ENCODE measurements around the gene SORT1.

Gene SORT1

GRCh38 chr1:109388208-109388711 is 9.5 kb downstream of the SORT1 start:
- DNase-seq (ENCODE audit: low read depth), result no peak
- no peak for TF ChIP-seq CTCF (IDR thresholded peaks at IDR 0.05; ENCODE audit: insufficient read depth, low read depth, low read length, missing control alignments)
- H3K4me3 ChIP-seq (ENCODE audit: low read length), result no peak overlapping the region

- no peak overlapping the region for H3K4me3 ChIP-seq (ENCODE audit: low read length)
- TF ChIP-seq CTCF (IDR thresholded peaks at IDR 0.05; ENCODE audit: insufficient read depth, low read depth, low read length, missing control alignments), result no peak
- DNase-seq (ENCODE audit: low read depth), result no peak
These were observed 11.5 kb downstream of the SORT1 start for GRCh38 chr1:109386054-109386717.

- no peak for TF ChIP-seq CTCF (IDR thresholded peaks at IDR 0.05; ENCODE audit: insufficient read depth, low read depth, low read length, missing control alignments)
- no peak for DNase-seq (ENCODE audit: low read depth)
- no peak overlapping the region for H3K4me3 ChIP-seq (ENCODE audit: low read length)
These were observed 12.3 kb downstream of the SORT1 start for GRCh38 chr1:109385417-109385816.

GRCh38 chr1:109383854-109384253 is 13.9 kb downstream of the SORT1 start:
- no peak overlapping the region for H3K4me3 ChIP-seq (ENCODE audit: low read length)
- no peak for TF ChIP-seq CTCF (IDR thresholded peaks at IDR 0.05; ENCODE audit: insufficient read depth, low read depth, low read length, missing control alignments)
- DNase-seq (ENCODE audit: low read depth), result no peak

GRCh38 chr1:109383087-109383779 is 14.5 kb downstream of the SORT1 start:
- TF ChIP-seq CTCF (IDR thresholded peaks at IDR 0.05; ENCODE audit: insufficient read depth, low read depth, low read length, missing control alignments), result no peak
- no peak overlapping the region for H3K4me3 ChIP-seq (ENCODE audit: low read length)
- no peak for DNase-seq (ENCODE audit: low read depth)

- no peak for DNase-seq (ENCODE audit: low read depth)
- TF ChIP-seq CTCF (IDR thresholded peaks at IDR 0.05; ENCODE audit: insufficient read depth, low read depth, low read length, missing control alignments), result no peak
- H3K4me3 ChIP-seq (ENCODE audit: low read length), result no peak overlapping the region
These were observed 16.1 kb downstream of the SORT1 start for GRCh38 chr1:109381573-109381972.

Measured in epithelial cell of esophagus (primary cell).